Measurements from ENCODE around the gene ATG13. TPM values are rescaled to one million over a fixed set of nuclear protein-coding genes. Genes with fewer than 3 reads are reported as not detected.

ATG13 gene
- total RNA-seq, 1 experiment from 2014 or later: 109 TPM

DNA sequence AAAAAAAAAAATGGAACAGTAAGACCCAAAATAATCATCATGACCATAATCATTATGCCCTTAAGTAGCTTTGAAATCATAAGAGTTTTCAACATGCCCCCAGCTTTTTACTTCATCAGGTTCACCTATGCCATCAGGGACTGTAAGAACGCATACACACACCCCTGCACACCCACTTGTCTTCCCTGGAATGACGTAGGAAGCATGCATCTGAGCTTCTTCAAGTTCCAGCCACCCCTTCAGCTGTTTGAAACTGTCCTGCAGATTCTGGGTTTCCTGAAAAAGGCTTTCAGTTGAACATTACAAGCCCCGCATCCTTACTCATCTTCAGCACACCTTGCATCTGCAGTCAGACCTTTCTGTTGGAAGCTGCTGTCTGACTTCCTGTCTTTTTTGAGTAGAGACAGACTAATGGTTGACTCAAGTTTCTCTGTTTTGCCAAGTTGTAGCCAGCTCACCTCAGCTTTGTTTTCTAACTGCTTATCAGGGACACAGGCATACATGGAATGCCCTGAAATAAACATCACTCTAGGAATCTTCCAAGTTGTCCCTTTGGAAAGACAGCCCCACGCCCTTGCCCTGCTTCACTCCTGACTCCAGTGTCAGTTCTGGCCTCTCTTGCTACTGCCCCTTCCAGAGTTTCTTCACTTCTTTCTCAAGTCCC lies 46.1 kb downstream of the ATG13 start:
- Histone ChIP-seq H3K27ac (no peak overlapping the region), H3K4me2 (no peak overlapping the region), H3K9me2 (ENCODE audit: insufficient read depth) (no peaks in the 10 kb centered on the region), H3K27me3 (ENCODE audit: insufficient read depth, low read depth) (no peaks in the 10 kb centered on the region), H3K4me1 (replicated peaks; ENCODE audit: insufficient read depth) (no peaks in the 10 kb centered on the region), H2AFZ (no peak overlapping the region), H3K9me3 (ENCODE audit: insufficient read depth, low read depth) (no peaks in the 10 kb centered on the region), H3F3A (ENCODE audit: insufficient read depth, low read depth) (peaks cover under 1% of the 10 kb centered on the region; the same call in 1 of the 2 replicates), H3K36me3 (ENCODE audit: low read depth) (peaks cover 28% of the 10 kb centered on the region), H3K79me2 (ENCODE audit: low read depth) (no peaks in the 10 kb centered on the region), H4K20me1 (ENCODE audit: insufficient read depth) (0 out of 2 replicates have a peak, but pooled peaks cover 3% of the 10 kb centered on the region), H3K4me3 (no peak overlapping the region)
- POLR2A ChIA-PET (ENCODE audit: unreplicated experiment): no interaction called here
- BruUV-seq (replicated peaks): no TSS peak
- intact Hi-C loops (cut with micrococcal nuclease; ENCODE audit: unreplicated experiment): no loop called here
- no peak for TF ChIP-seq EZH2 (IDR thresholded peaks at IDR 0.05; ENCODE audit: low read depth)
- TF ChIP-seq, protein P1, sequence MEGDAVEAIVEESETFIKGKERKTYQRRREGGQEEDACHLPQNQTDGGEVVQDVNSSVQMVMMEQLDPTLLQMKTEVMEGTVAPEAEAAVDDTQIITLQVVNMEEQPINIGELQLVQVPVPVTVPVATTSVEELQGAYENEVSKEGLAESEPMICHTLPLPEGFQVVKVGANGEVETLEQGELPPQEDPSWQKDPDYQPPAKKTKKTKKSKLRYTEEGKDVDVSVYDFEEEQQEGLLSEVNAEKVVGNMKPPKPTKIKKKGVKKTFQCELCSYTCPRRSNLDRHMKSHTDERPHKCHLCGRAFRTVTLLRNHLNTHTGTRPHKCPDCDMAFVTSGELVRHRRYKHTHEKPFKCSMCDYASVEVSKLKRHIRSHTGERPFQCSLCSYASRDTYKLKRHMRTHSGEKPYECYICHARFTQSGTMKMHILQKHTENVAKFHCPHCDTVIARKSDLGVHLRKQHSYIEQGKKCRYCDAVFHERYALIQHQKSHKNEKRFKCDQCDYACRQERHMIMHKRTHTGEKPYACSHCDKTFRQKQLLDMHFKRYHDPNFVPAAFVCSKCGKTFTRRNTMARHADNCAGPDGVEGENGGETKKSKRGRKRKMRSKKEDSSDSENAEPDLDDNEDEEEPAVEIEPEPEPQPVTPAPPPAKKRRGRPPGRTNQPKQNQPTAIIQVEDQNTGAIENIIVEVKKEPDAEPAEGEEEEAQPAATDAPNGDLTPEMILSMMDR (conservative IDR thresholded peaks at IDR 0.05): no peak
- CTCF ChIA-PET: no interaction called here
- DNase-seq: no peak

DNA sequence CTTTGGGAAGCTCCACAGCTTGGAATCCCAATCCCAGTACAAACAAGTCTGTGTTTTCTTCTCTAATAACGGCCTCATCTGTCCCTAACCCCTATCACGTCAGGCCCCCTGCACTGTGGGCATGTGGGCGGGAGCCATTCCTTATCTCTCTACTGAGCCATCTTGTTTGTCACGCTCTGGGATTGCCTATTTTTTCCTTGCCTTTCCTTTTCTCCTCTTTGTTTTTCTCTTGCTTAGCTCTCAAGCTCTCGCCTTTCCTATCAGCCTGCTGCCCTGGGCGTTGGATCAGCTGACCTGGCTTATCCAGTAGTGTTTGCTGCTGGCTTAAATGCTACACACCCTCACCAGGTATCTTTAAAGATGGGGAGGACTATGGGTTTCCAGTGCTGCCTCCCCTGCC lies 47.3 kb downstream of the ATG13 start:
- no peaks in the 10 kb centered on the region for H3K9me2 ChIP-seq (ENCODE audit: insufficient read depth)
- H3K4me1 ChIP-seq (replicated peaks; ENCODE audit: insufficient read depth): no peaks in the 10 kb centered on the region
- DNase-seq: no peak
- H3F3A ChIP-seq (ENCODE audit: insufficient read depth, low read depth): no peaks in the 10 kb centered on the region; the same call in 1 of the 2 replicates
- peaks cover 35% of the 10 kb centered on the region; the same call in 1 of the 2 replicates for H3K36me3 ChIP-seq (ENCODE audit: low read depth)
- no peak overlapping the region for H3K4me3 ChIP-seq
- H3K27ac ChIP-seq: no peak overlapping the region
- no peaks in the 10 kb centered on the region for H3K79me2 ChIP-seq (ENCODE audit: low read depth)
- no peak overlapping the region for H2AFZ ChIP-seq
- H3K27me3 ChIP-seq (ENCODE audit: insufficient read depth, low read depth): no peaks in the 10 kb centered on the region
- intact Hi-C loops (cut with micrococcal nuclease; ENCODE audit: unreplicated experiment): no loop called here
- POLR2A ChIA-PET (ENCODE audit: unreplicated experiment): interaction anchor here (0.5 kb wide), 1 partner anchor 117 kb away, joined by 10 read pairs; no protein-coding TSS in a partner anchor
- TF ChIP-seq EZH2 (IDR thresholded peaks at IDR 0.05; ENCODE audit: low read depth): no peak
- TF ChIP-seq, protein P1 (conservative IDR thresholded peaks at IDR 0.05): no peak
- BruUV-seq (replicated peaks): no TSS peak
- no peak overlapping the region for H3K4me2 ChIP-seq
- CTCF ChIA-PET: interaction anchor here (0.6 kb wide), 1 partner anchor 144 kb away, joined by 5 read pairs; no protein-coding TSS in a partner anchor
- 0 out of 2 replicates have a peak, but pooled peaks cover 3% of the 10 kb centered on the region for H4K20me1 ChIP-seq (ENCODE audit: insufficient read depth)
- no peaks in the 10 kb centered on the region for H3K9me3 ChIP-seq (ENCODE audit: insufficient read depth, low read depth)

DNA sequence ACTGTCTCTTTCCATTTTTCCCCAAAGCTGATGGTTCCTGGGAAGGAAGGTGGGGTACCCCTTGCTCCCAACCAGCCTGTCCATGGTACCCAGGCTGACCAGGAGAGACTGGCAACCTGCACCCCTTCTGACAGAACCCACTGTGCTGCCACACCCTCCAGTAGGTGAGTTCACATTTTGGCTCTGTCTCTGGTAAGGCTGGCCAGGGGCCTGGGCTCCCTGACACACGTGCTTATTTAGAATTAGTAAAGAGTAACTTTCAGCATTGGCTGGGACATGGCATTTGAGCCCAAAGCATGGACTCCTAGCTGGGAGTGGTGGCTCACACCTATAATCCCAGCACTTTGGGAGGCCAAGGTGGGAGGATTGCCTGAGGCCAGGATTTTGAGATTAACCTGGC lies 48.0 kb downstream of the ATG13 start:
- Histone ChIP-seq H3K9me3 (ENCODE audit: insufficient read depth, low read depth) (no peaks in the 10 kb centered on the region), H3K4me2 (no peak overlapping the region), H3K27ac (no peak overlapping the region), H3K79me2 (ENCODE audit: low read depth) (no peaks in the 10 kb centered on the region), H4K20me1 (ENCODE audit: insufficient read depth) (0 out of 2 replicates have a peak, but pooled peaks cover 3% of the 10 kb centered on the region), H3F3A (ENCODE audit: insufficient read depth, low read depth) (no peaks in the 10 kb centered on the region; the same call in 1 of the 2 replicates), H3K36me3 (ENCODE audit: low read depth) (peaks cover 38% of the 10 kb centered on the region; the same call in 1 of the 2 replicates), H2AFZ (no peak overlapping the region), H3K9me2 (ENCODE audit: insufficient read depth) (no peaks in the 10 kb centered on the region), H3K4me3 (no peak overlapping the region), H3K4me1 (replicated peaks; ENCODE audit: insufficient read depth) (no peaks in the 10 kb centered on the region), H3K27me3 (ENCODE audit: insufficient read depth, low read depth) (no peaks in the 10 kb centered on the region)
- ChIA-PET CTCF (no interaction called here), POLR2A (ENCODE audit: unreplicated experiment) (interaction anchor here (0.7 kb wide), 1 partner anchor 48 kb away, joined by 23 read pairs; the partner anchor contains the start of gene ATG13)
- no TSS peak for BruUV-seq (replicated peaks)
- intact Hi-C loops (cut with micrococcal nuclease; ENCODE audit: unreplicated experiment): no loop called here
- no peak for TF ChIP-seq EZH2 (IDR thresholded peaks at IDR 0.05; ENCODE audit: low read depth)
- TF ChIP-seq, protein P1 (conservative IDR thresholded peaks at IDR 0.05): no peak
- DNase-seq: no peak

Data from PC-9 (cell line).